Measurements from ENCODE around the gene RALGPS1.

Gene RALGPS1

DNA sequence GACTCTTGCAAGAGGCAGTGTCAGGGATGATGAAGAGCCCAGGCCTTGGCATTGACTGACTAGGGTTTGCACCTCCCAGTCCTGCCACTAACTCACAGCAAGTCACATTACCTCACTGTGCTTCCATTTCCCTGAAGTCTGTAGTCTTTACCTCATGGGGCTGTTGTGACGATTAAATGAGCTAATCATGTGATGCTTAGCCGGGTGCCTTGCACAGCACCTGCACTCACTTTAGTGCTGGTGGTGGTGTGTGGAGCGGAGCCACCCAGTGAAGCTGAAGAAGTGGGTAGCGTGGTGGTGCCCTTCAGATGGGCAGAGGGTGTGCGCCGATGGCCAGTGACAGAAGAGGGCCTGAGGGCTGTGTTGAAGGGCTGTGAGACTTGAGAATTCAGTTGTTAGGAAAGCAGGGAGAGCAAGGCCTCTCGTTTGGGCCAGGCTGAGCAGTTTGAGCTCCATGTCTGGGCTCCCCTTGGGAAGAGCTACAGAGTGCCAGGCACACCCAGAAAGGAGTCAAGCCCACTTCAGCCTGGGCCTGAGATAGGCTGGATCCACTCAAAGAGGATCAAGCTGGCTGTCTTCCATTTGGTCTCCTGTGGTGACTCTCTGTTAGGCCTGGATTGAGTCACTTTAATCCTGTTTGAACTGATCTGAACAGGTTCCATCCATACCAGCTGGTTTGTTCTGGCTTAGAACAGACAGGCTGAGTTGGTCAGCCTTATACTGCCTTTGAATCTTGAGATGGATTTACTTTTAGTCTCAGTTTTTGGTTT lies 42.5 kb downstream of the RALGPS1 start:
- no peak for DNase-seq (ENCODE audit: low spot score)
- TF ChIP-seq, protein P1, sequence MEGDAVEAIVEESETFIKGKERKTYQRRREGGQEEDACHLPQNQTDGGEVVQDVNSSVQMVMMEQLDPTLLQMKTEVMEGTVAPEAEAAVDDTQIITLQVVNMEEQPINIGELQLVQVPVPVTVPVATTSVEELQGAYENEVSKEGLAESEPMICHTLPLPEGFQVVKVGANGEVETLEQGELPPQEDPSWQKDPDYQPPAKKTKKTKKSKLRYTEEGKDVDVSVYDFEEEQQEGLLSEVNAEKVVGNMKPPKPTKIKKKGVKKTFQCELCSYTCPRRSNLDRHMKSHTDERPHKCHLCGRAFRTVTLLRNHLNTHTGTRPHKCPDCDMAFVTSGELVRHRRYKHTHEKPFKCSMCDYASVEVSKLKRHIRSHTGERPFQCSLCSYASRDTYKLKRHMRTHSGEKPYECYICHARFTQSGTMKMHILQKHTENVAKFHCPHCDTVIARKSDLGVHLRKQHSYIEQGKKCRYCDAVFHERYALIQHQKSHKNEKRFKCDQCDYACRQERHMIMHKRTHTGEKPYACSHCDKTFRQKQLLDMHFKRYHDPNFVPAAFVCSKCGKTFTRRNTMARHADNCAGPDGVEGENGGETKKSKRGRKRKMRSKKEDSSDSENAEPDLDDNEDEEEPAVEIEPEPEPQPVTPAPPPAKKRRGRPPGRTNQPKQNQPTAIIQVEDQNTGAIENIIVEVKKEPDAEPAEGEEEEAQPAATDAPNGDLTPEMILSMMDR (IDR thresholded peaks at IDR 0.05; ENCODE audit: borderline replicate concordance, control extremely low read depth, extremely low read depth, insufficient read depth, missing control alignments): no peak
- in situ Hi-C loops (cut with MboI; ENCODE audit: low sequenced_read_pairs, unreplicated experiment): no loop called here

DNA sequence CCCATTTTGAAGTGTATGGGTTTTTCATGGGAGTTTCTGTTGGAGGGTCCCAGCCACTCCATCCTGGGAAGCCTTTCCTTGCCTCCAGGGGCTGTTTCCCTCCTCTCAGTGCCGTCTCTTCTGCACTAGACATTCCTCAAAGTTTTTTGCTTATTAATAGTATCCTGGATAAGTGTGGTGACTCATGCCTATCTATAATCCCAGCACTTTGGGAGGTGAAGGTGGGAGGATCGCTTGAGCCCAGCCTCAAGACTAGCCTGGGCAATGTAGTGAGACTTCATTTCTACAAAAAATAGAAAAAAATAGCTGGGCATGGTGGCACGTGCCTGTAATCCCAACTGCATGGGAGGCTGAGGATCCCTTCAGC lies 43.1 kb downstream of the RALGPS1 start:
- no peak for DNase-seq (ENCODE audit: low spot score)
- in situ Hi-C loops (cut with MboI; ENCODE audit: low sequenced_read_pairs, unreplicated experiment): no loop called here
- TF ChIP-seq, protein P1 (IDR thresholded peaks at IDR 0.05; ENCODE audit: borderline replicate concordance, control extremely low read depth, extremely low read depth, insufficient read depth, missing control alignments): no peak

DNA sequence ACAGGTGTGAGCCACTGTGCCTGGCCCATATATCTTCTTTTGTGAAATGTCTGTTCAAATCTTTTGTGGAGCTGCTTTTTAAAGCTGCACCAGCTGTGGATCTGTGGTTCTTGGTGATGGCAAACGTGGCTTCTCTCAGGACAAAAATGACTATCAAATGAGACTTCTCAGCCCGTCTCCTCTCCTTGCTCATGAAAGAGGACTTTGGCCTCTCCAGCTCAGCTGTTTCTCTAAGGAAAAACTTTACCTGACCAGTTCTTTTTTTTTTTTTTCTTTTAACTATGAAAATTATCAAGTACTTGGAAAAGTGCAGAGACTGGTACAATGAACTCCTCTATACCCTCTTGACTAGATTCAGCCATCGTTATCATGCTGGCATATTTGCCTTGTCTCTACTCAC lies 44.8 kb downstream of the RALGPS1 start:
- TF ChIP-seq, protein P1 (IDR thresholded peaks at IDR 0.05; ENCODE audit: borderline replicate concordance, control extremely low read depth, extremely low read depth, insufficient read depth, missing control alignments): no peak
- DNase-seq (ENCODE audit: low spot score): no peak
- in situ Hi-C loops (cut with MboI; ENCODE audit: low sequenced_read_pairs, unreplicated experiment): no loop called here

DNA sequence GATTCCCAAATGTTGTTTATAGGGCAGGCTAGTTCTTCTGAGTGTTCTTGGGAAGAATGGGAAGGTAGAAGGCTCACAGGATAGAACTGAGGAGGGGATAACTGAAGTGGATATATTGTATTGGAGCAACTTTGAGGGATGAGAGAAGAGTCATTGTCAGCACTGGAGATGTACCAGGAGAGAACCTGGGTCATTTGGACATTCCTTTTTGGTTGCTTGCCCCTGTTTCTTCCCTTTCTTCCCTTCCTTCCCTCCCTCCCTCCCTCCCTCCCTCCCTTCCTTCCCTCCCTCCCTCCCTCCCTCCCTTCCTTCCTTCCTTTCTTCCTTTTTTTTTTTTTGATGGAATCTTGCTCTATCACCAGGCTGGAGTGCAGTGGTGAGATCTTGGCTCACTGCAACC lies 45.3 kb downstream of the RALGPS1 start:
- DNase-seq (ENCODE audit: low spot score): no peak
- in situ Hi-C loops (cut with MboI; ENCODE audit: low sequenced_read_pairs, unreplicated experiment): loop anchor here (10.0 kb wide), 1 partner anchor 235 kb away; no protein-coding TSS in a partner anchor
- TF ChIP-seq, protein P1 (IDR thresholded peaks at IDR 0.05; ENCODE audit: borderline replicate concordance, control extremely low read depth, extremely low read depth, insufficient read depth, missing control alignments): no peak

DNA sequence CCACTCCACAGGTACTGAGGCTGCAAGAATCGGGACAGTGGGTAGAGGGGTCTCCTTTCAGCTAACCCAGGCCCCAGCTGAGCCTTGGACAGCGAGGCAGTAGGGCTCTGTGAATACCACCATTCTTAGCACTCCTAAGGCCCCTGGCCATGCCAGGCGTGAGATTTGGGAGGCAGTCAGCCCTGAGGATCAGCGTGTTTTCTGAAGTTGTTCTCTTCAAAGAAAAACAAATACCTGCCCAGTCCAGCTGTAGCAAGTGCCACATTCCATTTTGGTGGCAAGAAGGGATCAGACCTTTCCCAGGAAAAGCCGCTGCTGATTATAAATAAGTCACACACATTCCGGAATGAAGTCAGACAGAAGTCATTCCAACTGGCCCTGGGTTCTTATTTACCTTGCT lies 47.8 kb downstream of the RALGPS1 start:
- TF ChIP-seq, protein P1 (IDR thresholded peaks at IDR 0.05; ENCODE audit: borderline replicate concordance, control extremely low read depth, extremely low read depth, insufficient read depth, missing control alignments): no peak
- in situ Hi-C loops (cut with MboI; ENCODE audit: low sequenced_read_pairs, unreplicated experiment): loop anchor here (10.0 kb wide), 1 partner anchor 232 kb away; no protein-coding TSS in a partner anchor
- DNase-seq (ENCODE audit: low spot score): no peak

DNA sequence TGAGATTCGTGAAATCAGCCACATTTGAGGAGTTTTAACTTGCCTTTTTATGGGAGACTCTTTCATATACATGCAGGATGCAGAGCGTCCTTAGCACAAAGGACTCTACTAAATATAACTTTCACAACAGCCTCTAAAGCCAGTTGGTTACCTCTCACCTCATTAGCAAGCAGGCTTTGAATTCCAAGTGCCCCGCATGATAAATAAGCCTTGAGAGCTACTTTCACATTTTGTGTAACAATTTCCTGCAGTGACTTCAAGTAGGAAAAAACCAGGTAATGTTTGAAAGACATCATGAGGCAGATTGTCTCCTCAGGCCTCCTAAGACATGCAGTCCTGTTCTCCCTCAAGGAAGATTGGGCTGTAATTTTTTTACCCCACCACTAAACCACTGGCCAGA lies 50.5 kb downstream of the RALGPS1 start:
- in situ Hi-C loops (cut with MboI; ENCODE audit: low sequenced_read_pairs, unreplicated experiment): loop anchor here (10.0 kb wide), 1 partner anchor 230 kb away; no protein-coding TSS in a partner anchor
- TF ChIP-seq, protein P1 (IDR thresholded peaks at IDR 0.05; ENCODE audit: borderline replicate concordance, control extremely low read depth, extremely low read depth, insufficient read depth, missing control alignments): no peak
- no peak for DNase-seq (ENCODE audit: low spot score)
